K562 (cell line): ENCODE data around the gene QARS1. TPM values are rescaled to one million over a fixed set of nuclear protein-coding genes. Genes with fewer than 3 reads are reported as not detected.

Experiments
- CAMTA2 ChIP-seq: fragments of 250-450 bp; sonication (Bioruptor Pico); conservative IDR thresholded peaks from 2 replicates; pipeline ENCODE4 v1.5.1; 2022
- DEAF1 ChIP-seq: fragments of 450-650 bp; formaldehyde crosslinking; IDR thresholded peaks from 2 replicates; pipeline ENCODE4 v1.4.0; 2020; ENCODE audit warnings: mild to moderate bottlenecking, moderate library complexity
- E2F5 ChIP-seq: sonication (generic); formaldehyde crosslinking; IDR thresholded peaks from 2 replicates; pipeline ENCODE4 v1.8.0; 2022; ENCODE audit warnings: mild to moderate bottlenecking, missing genetic modification reagents
- GATAD2B ChIP-seq: fragments of 450-650 bp; IDR thresholded peaks from 2 replicates; pipeline ENCODE4 v1.6.1; 2017; ENCODE audit warnings: mild to moderate bottlenecking, borderline replicate concordance
- HNRNPK ChIP-seq: fragments of 200-400 bp; formaldehyde crosslinking; IDR thresholded peaks from one replicate; pipeline ENCODE4 v1.6.1; 2018; ENCODE audit warnings: mild to moderate bottlenecking, low read depth, low read length; ENCODE audit not compliant: poor library complexity, severe bottlenecking
- IRF9 ChIP-seq: fragments of 450-650 bp; IDR thresholded peaks from 2 replicates; pipeline ENCODE4 v1.6.1; 2016; ENCODE audit warnings: missing biosample characterization, missing genetic modification characterization
- KLF1 ChIP-seq: fragments of 450-650 bp; IDR thresholded peaks from 2 replicates; pipeline ENCODE4 v1.6.1; 2016; ENCODE audit warnings: missing genetic modification characterization, missing compliant biosample characterization
- KLF16 ChIP-seq: IDR thresholded peaks from 2 replicates; pipeline ENCODE4 v1.6.1; 2016; ENCODE audit warnings: antibody characterized with exemption
- LEF1 ChIP-seq: fragments of 450-650 bp; IDR thresholded peaks from 2 replicates; pipeline ENCODE4 v1.6.1; 2016; ENCODE audit warnings: mild to moderate bottlenecking
- MAFF ChIP-seq: IDR thresholded peaks from 2 replicates; pipeline ENCODE4 v1.6.1; 2012; ENCODE audit warnings: low read length, improper control_type of control experiment
- MEF2D ChIP-seq: conservative IDR thresholded peaks from 2 replicates; pipeline ENCODE4 v1.6.1; 2016; ENCODE audit warnings: low read depth, missing genetic modification characterization, missing compliant biosample characterization
- NBN ChIP-seq: fragments of 450-650 bp; IDR thresholded peaks from 2 replicates; pipeline ENCODE4 v1.6.1; 2016; ENCODE audit warnings: low read depth, mild to moderate bottlenecking
- PRMT5 ChIP-seq: sonication (generic); formaldehyde crosslinking; IDR thresholded peaks from 2 replicates; pipeline ENCODE4 v1.5.0; 2020; ENCODE audit warnings: missing genetic modification reagents
- RBM15 ChIP-seq: fragments of 200-400 bp; formaldehyde crosslinking; IDR thresholded peaks from 2 replicates; pipeline ENCODE4 v1.6.1; 2018; ENCODE audit warnings: mild to moderate bottlenecking, low read length, moderate library complexity; ENCODE audit not compliant: insufficient read depth
- RBM39 ChIP-seq: fragments of 200-400 bp; formaldehyde crosslinking; optimal IDR thresholded peaks from 2 replicates; pipeline ENCODE3; 2018; ENCODE audit warnings: low read depth, low read length
- STAT6 ChIP-seq: sonication (generic); formaldehyde crosslinking; IDR thresholded peaks from 2 replicates; pipeline ENCODE4 v1.8.1; 2023; ENCODE audit warnings: mild to moderate bottlenecking, missing genetic modification reagents
- TBP ChIP-seq: optimal IDR thresholded peaks from 2 replicates; pipeline ENCODE3; 2011; ENCODE audit warnings: low read depth, low read length, improper control_type of control experiment
- ZBED1 ChIP-seq: IDR thresholded peaks from 2 replicates; pipeline ENCODE4 v1.6.1; 2014
- ZBTB17 ChIP-seq: fragments of 450-650 bp; formaldehyde crosslinking; IDR thresholded peaks from 2 replicates; pipeline ENCODE4 v1.4.0; 2020; ENCODE audit warnings: mild to moderate bottlenecking
- ZBTB26 ChIP-seq: fragments of 450-650 bp; formaldehyde crosslinking; IDR thresholded peaks from 2 replicates; pipeline ENCODE4 v1.4.0; 2022; ENCODE audit warnings: missing genetic modification characterization
- ZNF280B ChIP-seq: fragments of 250-450 bp; sonication (Bioruptor Pico); IDR thresholded peaks from 2 replicates; pipeline ENCODE4 v1.5.1; 2021; ENCODE audit warnings: mild to moderate bottlenecking
- polyA plus RNA-seq, 8 experiments: library from polyadenylated mRNA; depleted of rRNA in 4 of 8; stranded (reverse) in 5 of 8; unstranded in 3 of 8; fragments of >200 nt; fragmentation: Nextera tagmentation in 2 of 8; fragmentation: Illumina TruSeq in 1 of 8; extraction: Ambion mirVana in 2 of 8; extraction: Trizol in 1 of 8; gene quantifications; 2 replicates each; pipeline versions ENCODE4 v1.2.1 to v1.2.3, GENCODE V29; 2011 to 2014; ENCODE audit warnings: inconsistent platforms in 1 of 8, missing spikeins in 1 of 8
- total RNA-seq, 7 experiments: library from RNA; depleted of rRNA in 6 of 7; stranded (reverse); fragments of >200 nt in 6 of 7; fragmentation: Illumina TruSeq in 2 of 7; extraction: Trizol in 2 of 7; gene quantifications; 2 replicates each; pipeline versions ENCODE4 v1.2.1 to v1.2.3, GENCODE V29; 2011 to 2021; ENCODE audit warnings: low replicate concordance in 1 of 7

The QARS1 gene
- total and polyA plus RNA-seq, 9 of the 15 experiments (the other 6 are each of a cell fraction or from before 2014, with no cell fraction given): 148 to 310 (median 273) TPM

GRCh38 chr3:49132437-49133225, 28.1 kb upstream of the QARS1 start, which contains the start of gene LAMB2 (continued):
- TF ChIP-seq ZBTB26 (CRISPR knock-in tag): no peak
- no peak for TF ChIP-seq ZNF280B
- no peak for TF ChIP-seq MEF2D (tag)
- no peak for TF ChIP-seq CAMTA2
- no peak for TF ChIP-seq RBM15
- no peak for TF ChIP-seq STAT6 (CRISPR knock-in tag)
- no peak for TF ChIP-seq DEAF1 (CRISPR knock-in tag)
- TF ChIP-seq PRMT5 (CRISPR knock-in tag): no peak
- TF ChIP-seq HNRNPK: no peak
- no peak for TF ChIP-seq NBN
- TF ChIP-seq MAFF: no peak
- TF ChIP-seq E2F5 (CRISPR knock-in tag): no peak
- no peak for TF ChIP-seq RBM39
- TF ChIP-seq TBP: peak; percentile 32
- TF ChIP-seq KLF1 (tag): no peak
- TF ChIP-seq LEF1: no peak
- no peak for TF ChIP-seq KLF16
- TF ChIP-seq ZBTB17 (CRISPR knock-in tag): no peak
- TF ChIP-seq IRF9 (tag): no peak
- TF ChIP-seq GATAD2B: no peak
- TF ChIP-seq ZBED1: no peak
